Ectodermal cell (in vitro differentiated cells): ENCODE results near the gene BTBD9.

Experiments used
- H3K27ac ChIP-seq: 2 replicates; pipeline ENCODE4 v1.7.0; 2013; ENCODE audit warnings: mild to moderate bottlenecking, low read depth, low read length; ENCODE audit not compliant: insufficient read depth, poor library complexity, severe bottlenecking
- H3K27me3 ChIP-seq: 2 replicates; pipeline ENCODE4 v1.7.0; 2013; ENCODE audit warnings: mild to moderate bottlenecking, low read length; ENCODE audit not compliant: insufficient read depth, control insufficient read depth, poor library complexity, severe bottlenecking
- H3K36me3 ChIP-seq: one replicate; pipeline ENCODE4 v1.7.0; 2013; ENCODE audit warnings: low read length; ENCODE audit not compliant: control insufficient read depth, insufficient read depth
- H3K4me1 ChIP-seq: one replicate; pipeline ENCODE4 v1.7.0; 2013; ENCODE audit warnings: low read length; ENCODE audit not compliant: control insufficient read depth, insufficient read depth
- H3K4me3 ChIP-seq: 2 replicates; pipeline ENCODE4 v1.7.0; 2013; ENCODE audit warnings: low read depth, low read length, control low read depth; ENCODE audit not compliant: insufficient read depth
- H3K9me3 ChIP-seq: 2 replicates; pipeline ENCODE4 v1.7.0; 2013; ENCODE audit warnings: mild to moderate bottlenecking, low read length, moderate library complexity; ENCODE audit not compliant: control insufficient read depth
- WGBS, 2 experiments: methylation state at CpG; one replicate each; pipeline ENCODE4 v1.1.7; 2013; ENCODE audit warnings: missing lambda C conversion rate in 2 of 2; 5-methylcytosine and 5-hydroxymethylcytosine counted together

BTBD9 gene

DNA sequence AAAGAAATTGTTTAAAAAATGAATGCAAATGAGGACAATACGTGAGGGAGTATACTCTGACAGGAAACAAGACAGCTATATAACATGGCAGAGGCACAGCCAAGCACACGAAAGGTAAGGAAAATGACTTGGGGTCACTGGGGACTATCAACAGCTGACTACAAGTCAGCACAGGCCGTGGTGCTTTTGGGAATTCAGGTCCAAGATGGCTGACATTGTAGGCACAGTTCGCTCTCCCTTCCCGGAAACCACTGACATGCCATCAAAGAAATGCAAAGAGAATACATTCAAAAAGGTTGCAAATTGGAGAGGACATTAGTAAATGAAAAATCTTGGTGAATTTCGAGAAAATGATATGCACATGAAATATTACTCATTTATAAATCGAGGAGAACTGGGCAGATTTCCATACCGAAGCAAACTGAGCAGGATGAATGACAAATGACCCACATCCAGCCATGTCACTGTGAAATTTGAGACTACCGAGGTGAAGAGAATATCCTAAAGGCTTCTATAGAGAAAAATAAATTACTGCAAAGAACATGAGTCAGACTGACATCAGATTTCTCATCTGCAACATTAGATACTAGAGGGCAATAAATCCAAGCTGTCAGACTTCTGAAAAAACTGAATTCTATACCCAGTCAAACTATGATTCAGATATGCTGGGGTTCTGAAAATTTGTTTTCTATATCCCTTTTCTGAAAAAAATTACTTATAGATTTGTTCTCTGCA is 391.1 kb downstream of the BTBD9 start:
- Histone ChIP-seq H3K36me3 (no peaks in the 10 kb centered on the region), H3K27me3 (no peaks in the 10 kb centered on the region), H3K9me3 (no peaks in the 10 kb centered on the region), H3K4me1 (peaks cover 6% of the 10 kb centered on the region), H3K4me3 (no peak overlapping the region), H3K27ac (no peak overlapping the region)
- 94 to 97% methylated on average over 9 of the region's 9 CpGs for WGBS, 2 experiments

- Histone ChIP-seq H3K4me1 (peaks cover 6% of the 10 kb centered on the region), H3K27ac (no peak overlapping the region), H3K9me3 (no peaks in the 10 kb centered on the region), H3K4me3 (no peak overlapping the region), H3K27me3 (no peaks in the 10 kb centered on the region), H3K36me3 (no peaks in the 10 kb centered on the region)
- WGBS, 2 experiments = 80 to 81% methylated on average over 3 of the region's 3 CpGs
These were observed 394.4 kb downstream of the BTBD9 start for GRCh38 chr6:38245295-38245694.

- WGBS, 2 experiments = 83 to 94% methylated on average over 3 of the region's 3 CpGs
- H3K4me3 ChIP-seq = no peak overlapping the region
- no peaks in the 10 kb centered on the region for H3K36me3 ChIP-seq
- H3K4me1 ChIP-seq = peaks cover 6% of the 10 kb centered on the region
- no peak overlapping the region for H3K27ac ChIP-seq
- no peaks in the 10 kb centered on the region for H3K9me3 ChIP-seq
- H3K27me3 ChIP-seq = no peaks in the 10 kb centered on the region
These were observed 394.9 kb downstream of the BTBD9 start for GRCh38 chr6:38244869-38245268.

DNA sequence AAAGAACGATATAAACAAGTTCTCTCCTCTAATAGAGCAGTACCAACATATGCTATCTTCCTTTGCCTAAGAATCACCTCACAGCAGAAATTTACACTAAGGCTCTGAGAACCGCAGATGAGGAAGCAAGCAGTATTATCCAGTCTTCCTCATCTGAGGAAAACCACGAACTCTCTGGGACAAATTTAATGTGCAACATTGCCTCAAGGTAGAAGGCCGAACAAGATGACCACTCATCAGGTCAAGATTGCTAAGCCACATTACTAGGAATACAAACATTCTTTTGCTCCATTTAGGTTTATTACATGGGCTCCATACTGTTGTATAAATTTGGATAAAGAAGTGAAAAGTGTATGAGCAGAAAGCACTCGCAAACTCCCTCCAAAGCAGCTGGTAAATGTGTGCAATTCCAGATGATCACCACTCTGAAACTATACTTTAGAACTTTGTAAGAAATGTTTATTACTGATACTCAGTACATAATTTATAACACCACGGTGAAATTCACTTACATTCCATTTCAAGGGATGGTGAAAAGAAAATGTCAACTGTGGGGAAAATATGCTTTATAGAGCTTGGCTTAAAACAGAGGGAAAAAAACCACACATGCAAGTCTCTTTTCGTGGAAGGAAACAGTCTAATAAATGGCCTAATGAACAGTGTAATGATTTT is 398.4 kb downstream of the BTBD9 start:
- WGBS, 2 experiments = 89 to 90% methylated on average over 5 to 6 of the region's 7 CpGs
- no peak overlapping the region for H3K27ac ChIP-seq
- H3K36me3 ChIP-seq = no peaks in the 10 kb centered on the region
- no peaks in the 10 kb centered on the region for H3K27me3 ChIP-seq
- no peak overlapping the region for H3K4me3 ChIP-seq
- H3K9me3 ChIP-seq = no peaks in the 10 kb centered on the region
- peaks cover 6% of the 10 kb centered on the region for H3K4me1 ChIP-seq

GRCh38 chr6:38239719-38240451 is 399.8 kb downstream of the BTBD9 start:
- H3K4me1 ChIP-seq = peaks cover 3% of the 10 kb centered on the region
- 93 to 96% methylated on average over 5 of the region's 5 CpGs for WGBS, 2 experiments
- H3K4me3 ChIP-seq = no peak overlapping the region
- no peaks in the 10 kb centered on the region for H3K27me3 ChIP-seq
- no peaks in the 10 kb centered on the region for H3K9me3 ChIP-seq
- H3K27ac ChIP-seq = no peak overlapping the region
- no peaks in the 10 kb centered on the region for H3K36me3 ChIP-seq

DNA sequence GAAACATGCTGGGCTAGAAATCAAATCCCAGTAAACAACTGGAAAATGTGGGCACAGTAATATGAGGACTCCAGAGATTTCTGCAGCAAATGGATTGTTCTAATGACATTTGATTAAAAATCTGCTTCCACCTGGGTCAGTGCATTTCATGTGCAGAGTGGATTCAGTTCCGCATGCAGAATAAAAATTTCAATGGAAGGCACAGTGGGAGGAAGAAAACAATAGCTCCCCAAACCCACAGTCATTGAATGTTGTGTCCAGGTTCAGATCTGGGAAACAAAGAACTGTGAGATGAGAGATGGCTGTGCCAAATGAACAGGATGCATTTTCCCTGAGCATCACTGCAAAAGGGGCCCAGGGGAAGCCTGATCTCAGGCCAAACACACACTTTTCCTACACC is 403.1 kb downstream of the BTBD9 start:
- Histone ChIP-seq H3K4me1 (peaks cover 3% of the 10 kb centered on the region), H3K4me3 (no peak overlapping the region), H3K27me3 (no peaks in the 10 kb centered on the region), H3K36me3 (no peaks in the 10 kb centered on the region), H3K9me3 (no peaks in the 10 kb centered on the region), H3K27ac (no peak overlapping the region)
- 87 to 92% methylated on average over 1 of the region's 1 CpG for WGBS, 2 experiments

- H3K36me3 ChIP-seq = no peaks in the 10 kb centered on the region
- WGBS, 2 experiments = 71 to 78% methylated on average over 4 of the region's 4 CpGs
These were observed 404.6 kb downstream of the BTBD9 start for GRCh38 chr6:38234934-38235682.

DNA sequence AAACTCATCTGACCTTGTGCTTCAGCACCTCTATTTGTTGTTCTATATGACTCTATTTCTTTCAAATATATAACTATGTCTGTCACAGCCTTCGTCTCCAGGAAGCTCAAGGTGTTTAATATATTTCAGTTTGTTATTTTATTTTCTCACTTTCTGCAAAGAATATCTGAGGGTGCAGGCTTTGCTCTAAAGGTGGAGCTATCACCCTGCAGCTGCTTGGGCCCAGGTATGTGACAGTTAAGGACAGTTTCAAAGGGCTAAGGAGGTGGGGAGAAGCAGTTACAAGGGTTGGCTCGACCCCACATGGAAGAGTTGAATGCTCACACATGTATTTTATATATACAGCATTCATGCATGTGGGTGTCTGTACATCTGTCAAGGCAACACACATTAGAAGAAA is 405.6 kb downstream of the BTBD9 start:
- H3K27me3 ChIP-seq = no peaks in the 10 kb centered on the region
- no peaks in the 10 kb centered on the region for H3K36me3 ChIP-seq
- H3K27ac ChIP-seq = no peak overlapping the region
- no peak overlapping the region for H3K4me3 ChIP-seq
- H3K4me1 ChIP-seq = peaks cover 3% of the 10 kb centered on the region
- whole genome bisulfite sequencing, 2 experiments = 80% methylated on average over 1 of the region's 2 CpGs; no CpG with 5 or more reads in 1 of the 2 experiments
- H3K9me3 ChIP-seq = no peaks in the 10 kb centered on the region

More at GRCh38 chr6:38234934-38235682, 404.6 kb downstream of the BTBD9 start:
- Histone ChIP-seq H3K4me1 (peaks cover 3% of the 10 kb centered on the region), H3K4me3 (no peak overlapping the region), H3K27ac (no peak overlapping the region), H3K27me3 (no peaks in the 10 kb centered on the region), H3K9me3 (no peaks in the 10 kb centered on the region)

DNA sequence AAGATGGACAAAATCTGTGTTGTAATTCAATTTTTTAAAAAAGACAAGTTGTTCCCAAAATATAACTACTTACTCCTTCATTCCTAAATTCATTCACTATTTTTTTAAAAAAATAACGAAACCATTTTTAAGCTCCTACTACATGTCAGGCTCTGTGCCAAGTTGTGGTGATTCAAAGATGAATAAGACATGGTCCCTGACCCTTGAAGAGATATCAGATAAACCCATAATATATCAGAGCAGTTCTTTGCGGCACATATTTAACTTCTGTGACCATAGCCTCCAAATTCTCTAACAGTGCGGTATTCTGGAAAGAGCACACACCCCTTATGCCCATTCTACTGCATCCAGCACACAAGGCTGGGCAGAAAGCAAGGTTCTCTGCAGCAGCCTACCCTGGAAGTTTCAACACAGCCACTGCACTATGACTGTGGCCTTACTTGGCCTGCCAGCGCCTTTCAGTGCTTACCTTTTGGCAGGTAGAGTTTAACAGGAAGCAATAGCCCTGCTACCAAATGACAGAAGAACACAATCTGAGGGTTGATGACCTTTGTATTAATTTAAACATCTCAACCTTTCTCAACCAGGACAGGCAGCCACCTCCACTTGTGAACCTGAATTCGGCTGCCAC is 406.5 kb downstream of the BTBD9 start:
- Histone ChIP-seq H3K9me3 (no peaks in the 10 kb centered on the region), H3K27ac (no peak overlapping the region), H3K4me1 (peaks cover 3% of the 10 kb centered on the region), H3K36me3 (no peaks in the 10 kb centered on the region), H3K4me3 (no peak overlapping the region), H3K27me3 (no peaks in the 10 kb centered on the region)
- WGBS, 2 experiments = 90 to 97% methylated on average over 5 of the region's 5 CpGs
